ENCODE results near the gene ASTN1.

ASTN1 gene

GRCh38 chr1:177142010-177142409 is 22.5 kb downstream of the ASTN1 start:
- TF ChIP-seq CTCF (IDR thresholded peaks at IDR 0.05; ENCODE audit: insufficient read depth, low read depth, low read length, missing control alignments): no peak
- no peak overlapping the region for H3K4me3 ChIP-seq (ENCODE audit: low read length)
- DNase-seq (ENCODE audit: low read depth): no peak

- no peak for DNase-seq (ENCODE audit: low read depth)
- no peak for TF ChIP-seq CTCF (IDR thresholded peaks at IDR 0.05; ENCODE audit: insufficient read depth, low read depth, low read length, missing control alignments)
These were observed 26.2 kb downstream of the ASTN1 start for GRCh38 chr1:177138347-177138746.

GRCh38 chr1:177137814-177138213 is 26.7 kb downstream of the ASTN1 start:
- TF ChIP-seq CTCF (IDR thresholded peaks at IDR 0.05; ENCODE audit: insufficient read depth, low read depth, low read length, missing control alignments): no peak
- no peak overlapping the region for H3K4me3 ChIP-seq (ENCODE audit: low read length)
- DNase-seq (ENCODE audit: low read depth): no peak

More at GRCh38 chr1:177138347-177138746, 26.2 kb downstream of the ASTN1 start:
- H3K4me3 ChIP-seq (ENCODE audit: low read length): no peak overlapping the region

- no peak overlapping the region for H3K4me3 ChIP-seq (ENCODE audit: low read length)
- no peak for TF ChIP-seq CTCF (IDR thresholded peaks at IDR 0.05; ENCODE audit: insufficient read depth, low read depth, low read length, missing control alignments)
These were observed 29.3 kb downstream of the ASTN1 start for GRCh38 chr1:177135250-177135649.

GRCh38 chr1:177133977-177134538 is 30.5 kb downstream of the ASTN1 start:
- no peak for TF ChIP-seq CTCF (IDR thresholded peaks at IDR 0.05; ENCODE audit: insufficient read depth, low read depth, low read length, missing control alignments)
- DNase-seq (ENCODE audit: low read depth): no peak
- no peak overlapping the region for H3K4me3 ChIP-seq (ENCODE audit: low read length)

More at GRCh38 chr1:177135250-177135649, 29.3 kb downstream of the ASTN1 start:
- DNase-seq (ENCODE audit: low read depth): no peak

- TF ChIP-seq CTCF (IDR thresholded peaks at IDR 0.05; ENCODE audit: insufficient read depth, low read depth, low read length, missing control alignments): no peak
- DNase-seq (ENCODE audit: low read depth): no peak
These were observed 32.4 kb downstream of the ASTN1 start for GRCh38 chr1:177132141-177132540.

GRCh38 chr1:177131723-177132122 is 32.8 kb downstream of the ASTN1 start:
- DNase-seq (ENCODE audit: low read depth): no peak
- H3K4me3 ChIP-seq (ENCODE audit: low read length): no peak overlapping the region
- no peak for TF ChIP-seq CTCF (IDR thresholded peaks at IDR 0.05; ENCODE audit: insufficient read depth, low read depth, low read length, missing control alignments)

More at GRCh38 chr1:177132141-177132540, 32.4 kb downstream of the ASTN1 start:
- H3K4me3 ChIP-seq (ENCODE audit: low read length): no peak overlapping the region

Data from epithelial cell of esophagus (primary cell).